Inflammatory macrophage treated with lipopolysaccharide for 1 hour (primary cell): Measurements from ENCODE around the gene ZNF804B.

Experiments
- DNase-seq, 2 donors: peaks; one replicate each; pipeline ENCODE4 v3.0.0-alpha.2; 2020 to 2022

ZNF804B gene

DNA sequence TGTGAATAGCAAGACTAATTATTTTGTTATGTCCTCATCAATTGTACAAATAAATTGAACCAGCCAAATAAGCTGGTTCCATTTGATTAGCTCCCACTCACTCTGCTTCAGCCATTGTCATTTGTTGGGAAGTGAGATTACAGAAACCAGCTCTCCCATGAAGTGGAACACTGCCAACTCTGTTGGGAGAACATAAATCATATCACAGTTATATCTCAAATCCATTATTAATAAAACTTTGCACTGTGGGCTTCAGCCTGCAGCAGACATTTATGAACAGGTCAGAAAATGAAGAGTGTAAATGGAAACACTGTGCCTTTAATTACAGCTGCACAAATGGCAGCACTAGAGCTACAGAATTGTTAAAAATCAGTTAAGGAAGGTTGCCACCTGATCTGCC, 82.7 kb downstream of the ZNF804B start:
- no peak for DNase-seq

DNA sequence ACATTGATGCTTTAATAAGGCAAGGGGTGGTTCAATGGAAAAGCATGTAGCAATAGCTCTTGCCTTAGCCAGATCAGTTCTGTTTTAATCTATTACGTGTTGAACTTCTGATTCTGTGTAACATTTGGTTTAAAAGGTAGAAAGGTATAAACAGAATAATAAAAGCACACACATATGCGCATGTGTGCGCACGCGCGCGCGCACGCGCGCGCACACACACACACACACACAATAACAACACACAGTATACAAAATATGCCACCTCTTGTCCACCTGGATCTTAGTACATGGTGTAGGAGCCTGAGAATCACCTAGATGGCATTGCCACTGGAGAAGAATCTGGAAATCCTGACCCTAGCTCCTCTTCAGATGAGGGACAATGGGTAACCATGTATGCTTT, 85.6 kb downstream of the ZNF804B start:
- DNase-seq = no peak

DNA sequence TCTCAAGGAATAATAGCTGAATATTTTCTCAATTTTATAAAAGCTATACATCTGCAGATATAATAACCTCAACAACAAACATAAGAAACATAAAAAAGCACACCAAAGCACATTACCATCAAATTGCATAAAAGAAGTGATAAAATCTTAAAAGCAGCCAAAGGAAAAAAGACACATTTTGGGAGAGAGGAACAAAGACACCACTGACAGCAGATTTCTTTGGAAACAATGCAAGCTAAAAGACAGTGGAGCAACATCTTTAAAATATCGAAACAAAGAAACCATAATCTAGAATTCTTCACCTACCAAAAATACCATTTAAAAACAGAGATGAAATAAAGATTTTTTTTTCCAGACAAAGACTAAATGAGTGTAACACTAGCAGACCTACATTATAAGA, 91.7 kb downstream of the ZNF804B start:
- no peak for DNase-seq

DNA sequence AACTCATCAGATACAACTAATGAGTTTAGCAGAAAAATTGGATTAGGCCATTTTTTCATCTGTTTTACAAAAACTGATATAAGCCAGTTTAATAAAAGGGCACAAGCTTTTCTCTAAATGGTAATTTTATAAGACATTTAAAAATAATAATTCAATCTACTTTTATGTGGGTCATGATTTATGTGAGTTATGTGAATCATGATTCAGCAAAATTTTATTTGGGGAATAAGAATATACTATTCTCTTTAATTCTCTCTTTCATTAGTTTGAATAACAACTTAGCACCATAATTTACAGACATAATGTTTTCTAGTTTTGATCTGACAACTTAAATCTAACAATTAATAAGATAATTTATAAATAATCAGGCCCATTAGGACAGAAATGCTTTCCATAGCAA, 99.8 kb downstream of the ZNF804B start:
- no peak for DNase-seq

DNA sequence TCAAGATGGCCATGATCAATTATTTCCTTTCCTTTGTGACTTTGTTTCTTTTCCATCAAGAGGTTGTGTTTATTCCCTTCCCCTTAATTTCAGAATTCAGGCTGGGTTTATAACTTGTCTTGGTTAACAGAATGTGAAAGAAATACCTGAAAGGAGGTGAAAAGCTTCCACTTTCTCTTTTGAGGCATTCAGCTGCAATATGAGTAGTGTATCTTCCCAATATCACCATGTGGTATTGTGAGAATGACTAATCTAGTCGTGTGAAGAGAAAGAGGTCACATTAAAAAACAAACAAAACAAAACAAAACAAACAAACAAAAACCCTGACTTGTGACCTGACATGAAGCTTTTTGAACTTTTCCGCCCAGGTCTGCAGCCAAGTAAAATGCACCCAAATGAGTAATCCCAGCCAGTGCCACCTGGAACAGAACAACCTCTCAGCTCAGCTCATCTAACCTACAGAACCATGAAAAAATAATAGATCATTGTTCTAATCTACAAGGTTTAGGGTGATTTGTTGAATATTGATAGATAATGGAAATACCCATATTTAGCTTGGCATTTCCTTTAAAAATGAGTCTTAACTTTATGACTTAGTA, 106.9 kb downstream of the ZNF804B start:
- no peak for DNase-seq

DNA sequence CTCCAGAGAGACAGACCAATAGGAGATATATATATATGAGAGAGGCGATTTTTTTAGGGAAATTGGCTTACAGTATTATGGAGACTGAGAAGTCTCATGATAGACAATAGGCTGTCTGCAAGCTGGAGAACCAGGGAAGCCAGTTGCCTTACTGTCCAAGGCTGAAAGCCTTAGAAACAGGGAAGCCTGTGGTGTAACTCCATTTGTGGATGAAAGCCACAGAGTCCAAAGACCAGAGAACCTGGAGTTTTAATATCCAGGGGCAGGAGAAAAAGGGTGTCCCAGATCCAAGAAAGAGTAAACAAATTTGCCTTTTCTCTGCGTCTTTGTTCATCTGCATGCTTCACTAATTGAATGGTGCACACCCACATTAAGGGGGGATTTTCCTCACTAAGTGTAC, 107.7 kb downstream of the ZNF804B start:
- DNase-seq = no peak

DNA sequence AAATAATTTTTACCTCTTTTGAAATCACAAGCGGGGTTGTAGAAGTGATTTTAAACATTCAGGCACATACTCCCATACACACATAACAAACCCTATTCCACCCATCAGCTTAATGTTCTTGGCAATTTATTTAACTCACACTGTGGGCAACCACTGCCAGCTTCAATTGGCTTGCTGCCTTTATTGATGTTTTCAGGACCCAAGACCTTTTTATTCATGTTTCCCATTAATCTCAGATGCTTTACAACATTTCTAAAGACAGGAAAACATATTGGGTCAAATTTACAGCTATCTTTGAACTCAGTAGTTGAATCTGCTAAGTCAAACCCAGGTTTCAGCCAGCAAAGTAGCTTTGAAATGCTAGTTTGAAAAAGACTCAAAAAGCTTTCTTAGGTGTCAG, 109.0 kb downstream of the ZNF804B start:
- no peak for DNase-seq

DNA sequence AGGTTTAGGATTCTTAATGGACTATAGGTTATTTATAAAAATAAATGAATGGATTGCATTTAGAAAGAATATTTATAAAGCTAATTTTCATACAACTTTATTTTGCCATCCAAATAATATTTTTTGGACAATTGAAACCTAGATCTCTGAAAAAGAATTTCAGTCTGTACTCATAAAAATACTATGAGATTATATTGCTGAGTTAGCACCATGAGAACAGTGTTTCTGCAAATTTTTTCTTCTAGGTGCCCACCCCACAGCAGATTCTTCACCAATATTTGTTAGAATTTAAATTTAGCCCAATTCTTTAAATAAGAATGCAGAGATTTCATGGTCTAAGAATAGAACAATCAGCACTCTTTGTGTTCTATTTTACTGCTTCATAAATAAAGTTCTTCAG, 121.6 kb downstream of the ZNF804B start:
- DNase-seq = no peak

DNA sequence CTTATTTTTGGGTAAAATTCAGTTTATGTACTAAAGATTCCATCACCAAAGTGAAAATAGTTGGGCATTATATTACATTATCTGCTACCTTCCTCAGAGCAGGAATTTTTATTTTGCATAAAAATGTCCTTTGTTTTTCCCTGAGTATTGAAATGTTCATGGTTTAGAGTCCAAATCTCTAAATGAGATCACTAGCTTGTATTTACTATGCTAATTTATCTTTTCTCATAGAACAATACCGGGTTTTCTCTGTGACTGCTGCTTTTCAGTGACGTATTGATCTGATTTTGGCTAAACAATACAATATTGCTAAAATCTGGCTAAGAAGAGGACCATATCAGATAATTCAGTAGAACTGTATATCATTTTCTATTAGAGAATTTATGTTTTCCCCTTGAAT, 125.6 kb downstream of the ZNF804B start:
- DNase-seq = no peak

DNA sequence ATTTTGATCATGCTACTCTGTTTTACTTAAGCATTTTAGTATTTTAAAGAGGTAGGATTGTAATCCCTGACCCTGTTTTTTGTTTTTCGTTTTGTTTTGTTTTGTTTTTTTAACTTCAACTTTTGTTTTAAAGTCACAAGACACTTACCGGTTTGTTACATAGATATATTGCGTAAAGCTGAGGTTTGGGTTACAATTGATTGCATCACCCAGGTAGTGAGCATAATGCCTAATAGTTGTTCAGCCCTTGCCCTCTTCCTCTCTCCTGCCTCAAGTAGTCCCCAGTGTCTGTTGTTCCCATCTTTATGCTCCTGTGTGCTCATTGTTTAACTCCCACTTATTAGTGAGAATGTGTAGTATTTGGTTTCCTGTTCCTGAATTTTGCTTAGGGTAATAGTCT, 129.2 kb downstream of the ZNF804B start:
- peak; percentile 2 to 3 for DNase-seq

DNA sequence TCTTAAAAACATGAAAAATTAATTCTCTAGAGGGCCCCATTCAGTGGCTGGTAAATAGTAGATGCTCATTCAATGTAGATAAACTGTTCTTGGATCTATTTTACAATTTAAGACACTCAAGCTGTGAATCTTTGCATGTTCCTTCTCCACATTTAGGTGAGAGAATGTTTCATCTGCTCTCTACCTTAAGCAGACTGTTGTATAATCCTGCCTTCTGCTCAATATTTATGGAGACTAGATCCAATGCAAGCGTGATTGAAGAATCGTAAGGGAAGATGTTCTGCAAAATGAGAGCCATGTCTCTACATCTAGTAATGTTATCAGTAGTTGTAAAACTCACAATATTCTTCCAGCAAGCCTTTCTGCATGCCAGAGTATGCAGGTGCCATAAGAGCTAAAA, 151.0 kb downstream of the ZNF804B start:
- DNase-seq = no peak

DNA sequence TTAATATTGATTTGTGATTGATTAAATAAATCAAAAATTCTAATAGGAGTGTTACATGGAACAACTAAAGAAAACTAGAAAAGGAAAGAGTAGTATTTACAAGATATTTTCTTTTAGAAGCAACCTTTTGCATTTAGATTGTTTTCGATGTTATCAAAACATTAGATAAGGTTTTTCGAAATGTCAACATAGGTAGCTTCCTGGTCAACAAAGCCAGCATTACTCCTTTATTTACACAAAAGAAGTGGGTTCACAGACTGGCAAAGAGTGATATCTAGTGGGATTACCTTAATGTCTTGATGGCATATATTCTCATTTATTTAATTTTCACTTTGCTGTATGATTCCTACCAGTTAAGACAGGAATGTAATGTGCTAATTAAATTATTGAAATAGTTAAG, 153.4 kb downstream of the ZNF804B start:
- DNase-seq = no peak

DNA sequence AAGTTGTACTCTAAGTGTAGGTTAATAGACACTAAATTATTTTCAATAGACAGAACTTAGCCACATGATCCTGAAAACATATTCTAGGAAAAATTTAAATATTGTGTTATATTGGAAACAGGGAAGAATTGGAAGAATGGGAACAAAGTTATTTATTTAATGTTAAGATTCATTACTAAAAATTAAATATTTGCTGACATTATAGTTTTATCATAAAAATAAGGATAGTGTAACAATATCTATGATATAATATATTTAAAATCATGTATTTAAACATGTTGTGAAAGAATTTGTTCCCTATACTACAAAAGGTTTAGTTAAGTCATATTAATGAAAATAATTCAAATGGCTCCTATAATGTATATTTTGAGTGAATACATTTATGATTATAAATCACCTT, 156.1 kb downstream of the ZNF804B start:
- DNase-seq = no peak

DNA sequence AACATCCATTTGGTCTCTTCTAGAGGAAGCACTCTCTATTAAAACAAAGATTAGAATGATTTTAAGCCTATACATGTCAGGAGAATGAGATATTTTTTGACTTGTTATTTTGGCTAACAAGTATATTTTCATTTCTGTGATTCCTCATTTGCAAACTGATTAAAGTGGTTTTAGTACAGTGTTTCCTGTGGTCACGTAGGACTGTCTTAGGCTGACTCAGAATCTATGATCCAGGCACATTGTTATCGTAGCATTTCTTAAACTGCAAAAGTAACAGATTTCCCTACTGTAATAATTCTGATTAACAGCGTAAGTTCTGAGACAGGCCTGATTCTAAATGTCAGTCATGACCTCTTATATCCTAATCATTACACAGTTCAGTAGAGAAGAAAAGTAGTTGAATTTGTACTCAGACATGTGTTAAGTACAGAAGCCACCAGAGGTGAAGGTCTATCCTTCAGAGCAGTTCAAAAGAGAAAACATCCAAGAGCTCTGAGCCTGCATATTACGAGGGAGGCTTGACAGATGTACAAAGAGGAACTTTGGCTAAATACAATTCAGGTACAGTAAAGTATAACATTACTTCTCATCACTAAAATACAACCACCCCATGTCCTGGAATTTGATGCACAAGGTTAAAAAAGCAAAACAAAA, 160.1 kb downstream of the ZNF804B start:
- no peak for DNase-seq

DNA sequence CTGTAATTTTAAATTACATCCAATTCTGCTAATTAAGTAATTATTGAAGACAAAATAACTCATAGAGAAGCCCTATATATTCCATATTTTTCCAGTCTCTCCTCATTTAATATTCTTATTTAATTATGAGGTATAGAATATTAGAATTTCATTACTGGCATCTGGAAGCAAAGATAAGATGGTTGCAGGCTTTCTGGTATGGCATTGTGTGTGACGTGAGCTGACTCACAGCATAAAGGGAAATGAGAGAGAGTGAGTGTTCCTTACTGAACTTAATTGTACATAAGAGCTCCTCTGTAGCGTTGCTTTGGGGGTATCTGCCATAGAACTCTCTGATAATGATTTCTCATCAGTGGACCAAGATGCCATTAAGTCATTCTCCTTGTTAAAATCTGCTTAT, 163.4 kb downstream of the ZNF804B start:
- DNase-seq = no peak

DNA sequence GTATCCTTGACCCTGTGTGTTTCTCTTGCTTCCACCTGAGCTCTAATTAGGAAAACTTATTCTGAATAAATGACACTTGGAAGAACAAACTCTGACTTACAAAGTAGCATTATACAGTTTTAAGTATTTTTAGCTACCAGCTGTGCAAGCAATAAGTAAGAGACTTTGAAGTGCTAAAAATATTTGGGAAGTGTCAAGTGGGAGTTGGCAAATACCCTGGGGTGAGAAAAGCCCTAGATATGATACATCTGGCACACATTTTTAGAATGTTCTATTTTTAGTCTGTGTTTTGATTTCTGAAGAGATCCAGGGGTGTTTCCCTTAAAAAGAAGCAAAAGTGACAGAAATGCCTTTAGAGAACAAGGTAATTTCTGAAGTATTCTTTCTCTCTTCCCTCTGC, 168.8 kb downstream of the ZNF804B start:
- DNase-seq = no peak

DNA sequence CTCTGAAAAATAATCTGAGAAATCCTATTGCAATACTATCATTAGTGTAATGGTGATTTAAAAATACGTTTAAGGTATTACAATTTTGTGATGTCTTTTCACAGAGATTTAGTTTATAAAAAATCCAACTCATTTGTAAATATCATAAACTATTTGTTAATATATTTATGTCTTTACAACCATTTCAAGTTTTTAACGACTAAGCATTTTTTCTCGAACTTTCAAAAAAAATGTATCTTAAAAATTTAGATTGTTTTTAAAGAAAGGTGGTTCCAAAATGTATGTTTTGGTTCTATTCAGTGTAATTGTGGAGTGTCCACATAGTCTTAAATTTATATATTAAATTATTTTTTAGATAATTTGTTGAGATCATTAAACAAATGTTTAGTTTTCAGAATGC, 170.2 kb downstream of the ZNF804B start:
- DNase-seq = no peak

DNA sequence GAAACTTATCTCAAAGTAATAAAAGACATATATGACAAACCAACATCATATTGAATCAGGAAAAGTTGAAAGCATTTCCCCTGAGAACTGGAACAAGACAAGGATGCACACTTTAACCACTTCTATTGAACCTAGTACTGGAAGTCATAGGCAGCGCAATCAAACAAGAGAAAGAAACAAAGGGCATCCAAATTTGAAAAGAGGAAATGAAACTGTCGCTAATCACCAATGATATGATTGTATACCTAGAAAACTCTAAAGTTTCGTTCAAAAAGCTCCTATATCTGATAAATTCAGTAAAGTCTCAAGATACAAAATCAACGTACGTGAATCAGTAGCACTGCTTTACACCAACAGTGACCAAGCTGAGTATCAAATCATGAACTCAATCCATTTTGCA, 173.8 kb downstream of the ZNF804B start:
- no peak for DNase-seq

DNA sequence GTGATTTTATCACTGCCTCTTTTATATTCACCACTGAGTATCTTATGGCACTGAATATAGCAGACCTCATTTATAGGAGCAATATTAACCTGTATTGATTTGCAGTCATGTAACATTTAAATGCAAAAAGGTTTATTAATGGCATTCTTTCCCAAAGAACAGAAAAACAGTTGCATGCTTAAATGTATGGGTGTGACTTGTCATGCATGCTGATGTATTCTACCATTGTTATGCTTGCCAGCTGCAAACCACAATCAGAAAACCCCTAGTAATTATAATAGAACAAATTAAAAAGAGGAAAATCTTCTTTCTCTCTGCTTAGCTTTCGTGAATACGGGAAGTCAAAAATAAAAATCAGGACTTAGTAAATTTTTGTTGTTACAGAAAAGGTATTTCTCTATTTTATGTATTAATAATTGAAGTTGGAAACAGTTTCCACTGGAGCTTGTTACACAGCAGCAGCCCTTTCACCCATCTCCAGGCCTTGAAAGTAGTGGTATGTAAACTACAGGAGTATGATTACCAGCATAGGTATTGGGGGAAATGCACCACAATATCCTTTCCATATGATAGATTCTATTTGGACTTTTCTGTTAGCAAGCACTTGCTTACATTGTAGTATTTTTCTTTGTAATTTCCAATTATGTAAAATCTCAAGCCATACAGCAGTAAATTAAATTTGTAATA, 183.5 kb downstream of the ZNF804B start:
- DNase-seq = no peak

DNA sequence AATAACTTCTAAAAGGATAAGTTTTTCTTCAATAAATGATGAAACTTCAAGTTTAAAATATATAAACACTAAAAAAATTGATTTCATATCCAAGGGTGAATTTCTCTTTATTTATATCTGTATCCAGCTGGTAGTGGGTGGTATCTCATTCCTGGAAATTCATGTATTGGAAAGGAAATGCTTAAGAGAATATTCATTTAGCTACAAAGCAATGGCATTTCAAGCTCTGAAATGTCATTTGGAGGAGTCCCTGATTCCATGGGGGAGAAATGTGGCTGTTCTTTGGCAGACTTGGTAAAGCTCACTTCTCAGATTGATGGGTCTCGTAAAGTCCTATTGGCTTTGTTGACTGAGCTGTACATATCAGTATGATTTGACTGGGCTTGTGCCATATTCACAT, 192.3 kb downstream of the ZNF804B start:
- no peak for DNase-seq

DNA sequence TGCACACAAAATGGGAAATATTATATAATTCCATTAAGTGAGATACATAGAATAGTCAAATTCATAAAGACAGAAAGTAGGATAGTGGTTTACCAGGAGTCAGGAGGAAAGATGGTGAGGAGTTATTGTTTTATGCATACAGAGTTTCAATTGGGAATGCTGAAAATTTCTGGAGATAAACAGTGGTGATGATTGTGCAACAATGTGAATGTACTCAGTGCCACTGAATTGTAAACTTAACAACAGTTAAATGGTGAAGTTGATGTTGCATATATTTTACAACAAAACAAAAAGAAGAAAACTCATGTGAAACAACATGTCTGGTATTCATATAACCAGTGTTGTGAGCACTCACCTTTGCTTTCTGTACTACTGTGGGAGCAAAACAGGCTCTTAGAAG, 204.9 kb downstream of the ZNF804B start:
- no peak for DNase-seq

DNA sequence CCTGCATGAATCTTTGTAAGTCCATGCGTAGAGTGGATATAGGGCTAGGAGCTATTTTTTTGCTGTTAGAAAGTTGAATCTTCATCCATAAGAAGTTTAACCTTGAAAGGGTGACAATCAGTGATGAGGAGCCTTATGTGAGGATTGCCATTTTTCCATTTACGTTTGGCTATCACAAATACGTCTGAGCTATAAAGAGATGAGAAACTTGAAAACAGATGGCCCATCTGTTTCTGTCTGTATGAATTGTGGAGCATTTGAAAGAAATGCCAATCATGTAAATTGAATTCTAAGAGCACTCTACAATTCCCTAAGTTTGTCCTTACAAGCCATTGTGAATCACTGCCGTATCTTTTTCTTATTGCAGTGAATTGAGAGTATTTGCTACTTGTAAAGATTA, 205.9 kb downstream of the ZNF804B start:
- DNase-seq = no peak

DNA sequence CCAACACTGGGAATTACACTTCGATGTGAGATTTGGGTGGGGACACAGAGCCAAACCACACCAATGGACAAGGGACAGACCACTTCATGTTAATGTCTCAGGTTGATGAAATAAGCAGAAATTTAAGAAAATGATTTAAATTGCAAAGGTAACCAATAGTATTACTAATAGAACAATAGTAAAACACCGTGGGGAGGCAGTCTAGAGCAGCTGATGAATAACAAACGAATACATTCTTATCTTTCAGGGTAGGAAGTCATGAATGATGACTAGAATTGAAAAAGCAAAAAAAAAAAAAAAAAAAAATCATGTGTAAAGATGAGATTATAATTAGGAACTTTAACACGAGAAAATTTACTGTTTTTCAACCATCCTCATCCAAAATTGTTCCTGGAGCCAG, 207.9 kb downstream of the ZNF804B start:
- no peak for DNase-seq

DNA sequence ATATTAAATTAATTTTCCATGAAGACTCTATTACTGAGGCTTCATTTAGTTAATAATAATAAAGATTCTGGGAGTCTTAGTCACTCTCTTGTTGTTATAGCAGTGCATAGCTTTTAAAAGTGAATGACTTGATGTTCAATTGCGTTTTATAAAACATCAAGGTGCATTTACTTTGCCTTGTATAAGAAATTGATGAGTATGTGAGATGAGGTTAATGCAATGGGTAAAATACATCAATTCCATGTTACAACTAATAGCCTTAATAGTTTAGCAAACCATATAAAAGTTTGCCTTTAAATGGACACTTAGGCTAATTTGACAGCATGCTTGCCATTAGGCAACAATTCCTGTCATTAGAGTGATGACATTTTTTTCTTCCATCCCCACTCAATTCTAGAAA, 209.7 kb downstream of the ZNF804B start:
- no peak for DNase-seq

DNA sequence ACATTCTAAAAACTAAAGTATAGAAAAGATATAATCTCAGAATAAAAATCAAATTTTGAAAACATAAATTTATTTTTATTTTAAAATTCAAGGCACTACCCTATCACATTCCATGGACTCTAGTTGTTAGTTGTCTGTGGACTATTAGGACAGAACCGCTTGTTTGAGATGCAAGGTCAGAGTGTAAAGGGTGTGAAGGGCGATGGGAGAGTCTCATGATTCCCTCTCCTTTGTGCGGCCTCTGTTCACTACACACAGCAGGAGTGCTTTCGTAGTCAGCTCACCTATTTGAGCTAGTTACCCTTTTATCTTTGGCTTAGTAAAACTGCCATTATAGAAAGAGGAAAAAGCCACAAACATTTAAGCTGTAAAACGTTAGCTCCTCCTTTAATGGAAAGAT, 225.8 kb downstream of the ZNF804B start:
- no peak for DNase-seq
